ENCODE results near the gene SYTL2. TPM values are rescaled to one million over a fixed set of nuclear protein-coding genes. Genes with fewer than 3 reads are reported as not detected.

Gene SYTL2
- total RNA-seq, 1 donor from 2014 or later, result 4.7 TPM

DNA sequence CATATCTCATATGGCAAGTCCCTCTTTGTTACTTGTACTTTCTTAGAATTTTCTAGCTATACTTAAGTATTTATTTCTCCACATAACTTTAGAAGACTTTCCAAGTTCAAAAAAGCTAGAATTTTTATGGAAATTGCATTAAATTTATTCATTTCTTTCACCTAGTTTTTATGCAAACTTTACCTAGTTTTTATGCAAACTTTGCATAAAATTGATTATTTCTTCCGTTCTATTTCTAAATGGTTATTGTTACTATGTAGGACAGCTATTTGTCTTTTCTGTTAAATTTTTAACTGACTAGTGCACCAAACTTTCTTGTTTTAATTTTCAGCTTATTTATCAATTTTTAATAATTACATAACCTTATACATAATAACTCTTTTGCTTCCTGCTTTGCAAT lies 142.8 kb downstream of the SYTL2 start:
- Mint-ChIP-seq H3K9me3 (ENCODE audit: low read depth) (peaks cover 4% of the 10 kb centered on the region), H3K27ac (no peak overlapping the region), H3K27me3 (no peaks in the 10 kb centered on the region), H3K4me1 (ENCODE audit: low read depth) (peaks cover 7% of the 10 kb centered on the region), H3K4me3 (ENCODE audit: low read depth) (no peak overlapping the region), H3K36me3 (ENCODE audit: insufficient read depth) (peaks cover 6% of the 10 kb centered on the region)
- no peak for DNase-seq (ENCODE audit: low spot score, unreplicated experiment)
- TF ChIP-seq, protein P1, sequence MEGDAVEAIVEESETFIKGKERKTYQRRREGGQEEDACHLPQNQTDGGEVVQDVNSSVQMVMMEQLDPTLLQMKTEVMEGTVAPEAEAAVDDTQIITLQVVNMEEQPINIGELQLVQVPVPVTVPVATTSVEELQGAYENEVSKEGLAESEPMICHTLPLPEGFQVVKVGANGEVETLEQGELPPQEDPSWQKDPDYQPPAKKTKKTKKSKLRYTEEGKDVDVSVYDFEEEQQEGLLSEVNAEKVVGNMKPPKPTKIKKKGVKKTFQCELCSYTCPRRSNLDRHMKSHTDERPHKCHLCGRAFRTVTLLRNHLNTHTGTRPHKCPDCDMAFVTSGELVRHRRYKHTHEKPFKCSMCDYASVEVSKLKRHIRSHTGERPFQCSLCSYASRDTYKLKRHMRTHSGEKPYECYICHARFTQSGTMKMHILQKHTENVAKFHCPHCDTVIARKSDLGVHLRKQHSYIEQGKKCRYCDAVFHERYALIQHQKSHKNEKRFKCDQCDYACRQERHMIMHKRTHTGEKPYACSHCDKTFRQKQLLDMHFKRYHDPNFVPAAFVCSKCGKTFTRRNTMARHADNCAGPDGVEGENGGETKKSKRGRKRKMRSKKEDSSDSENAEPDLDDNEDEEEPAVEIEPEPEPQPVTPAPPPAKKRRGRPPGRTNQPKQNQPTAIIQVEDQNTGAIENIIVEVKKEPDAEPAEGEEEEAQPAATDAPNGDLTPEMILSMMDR (IDR thresholded peaks at IDR 0.05; ENCODE audit: unreplicated experiment), result no peak

DNA sequence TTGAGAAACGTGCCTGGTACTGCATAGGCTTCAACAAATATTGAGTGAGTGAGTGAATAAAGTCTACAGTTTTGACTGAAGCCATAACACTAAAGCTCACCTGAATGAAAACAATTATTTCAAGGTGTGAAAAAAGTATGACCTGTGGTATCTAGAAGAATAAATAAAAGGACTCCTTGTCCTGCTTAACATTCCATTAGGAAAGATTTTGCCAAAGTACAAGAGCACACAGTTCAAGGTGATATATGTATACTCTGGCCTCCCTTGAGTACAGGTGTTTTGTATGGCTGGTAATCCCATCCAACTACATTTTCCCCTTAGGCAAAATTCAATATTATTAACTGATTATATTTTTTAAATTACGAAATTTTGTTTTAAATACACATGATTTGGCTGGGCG lies 144.3 kb downstream of the SYTL2 start:
- Mint-ChIP-seq H3K4me3 (ENCODE audit: low read depth) (no peak overlapping the region), H3K9me3 (ENCODE audit: low read depth) (peaks cover 4% of the 10 kb centered on the region), H3K36me3 (ENCODE audit: insufficient read depth) (peaks cover 6% of the 10 kb centered on the region), H3K4me1 (ENCODE audit: low read depth) (peaks cover 15% of the 10 kb centered on the region), H3K27ac (no peak overlapping the region), H3K27me3 (no peaks in the 10 kb centered on the region)
- no peak for DNase-seq (ENCODE audit: low spot score, unreplicated experiment)
- TF ChIP-seq, protein P1 (IDR thresholded peaks at IDR 0.05; ENCODE audit: unreplicated experiment), result no peak

DNA sequence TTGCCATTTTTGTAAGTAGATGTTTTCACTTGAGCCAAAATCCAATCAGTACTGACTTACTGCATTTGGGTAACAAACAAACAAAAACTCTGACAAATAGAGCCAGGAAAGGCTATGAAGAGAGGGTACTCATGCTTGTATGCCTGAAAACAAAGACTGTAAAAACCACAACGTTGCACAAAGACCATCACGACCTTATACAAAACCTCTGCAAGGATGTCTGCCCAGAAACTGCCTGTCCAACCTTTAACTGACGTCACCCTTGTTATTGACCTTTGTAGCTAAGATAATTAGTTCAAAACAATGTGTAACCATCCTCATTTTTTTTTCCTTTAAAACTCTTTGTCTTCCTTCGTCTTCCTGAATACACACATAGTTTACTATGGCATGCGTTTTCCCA lies 145.2 kb downstream of the SYTL2 start:
- Mint-ChIP-seq H3K27ac (peak overlapping the region; percentile 98), H3K4me3 (ENCODE audit: low read depth) (peak overlapping the region; percentile 100), H3K4me1 (ENCODE audit: low read depth) (peaks cover 24% of the 10 kb centered on the region), H3K9me3 (ENCODE audit: low read depth) (peaks cover 1% of the 10 kb centered on the region), H3K36me3 (ENCODE audit: insufficient read depth) (peaks cover 10% of the 10 kb centered on the region), H3K27me3 (no peaks in the 10 kb centered on the region)
- TF ChIP-seq, protein P1 (IDR thresholded peaks at IDR 0.05; ENCODE audit: unreplicated experiment), result no peak
- no peak for DNase-seq (ENCODE audit: low spot score, unreplicated experiment)

DNA sequence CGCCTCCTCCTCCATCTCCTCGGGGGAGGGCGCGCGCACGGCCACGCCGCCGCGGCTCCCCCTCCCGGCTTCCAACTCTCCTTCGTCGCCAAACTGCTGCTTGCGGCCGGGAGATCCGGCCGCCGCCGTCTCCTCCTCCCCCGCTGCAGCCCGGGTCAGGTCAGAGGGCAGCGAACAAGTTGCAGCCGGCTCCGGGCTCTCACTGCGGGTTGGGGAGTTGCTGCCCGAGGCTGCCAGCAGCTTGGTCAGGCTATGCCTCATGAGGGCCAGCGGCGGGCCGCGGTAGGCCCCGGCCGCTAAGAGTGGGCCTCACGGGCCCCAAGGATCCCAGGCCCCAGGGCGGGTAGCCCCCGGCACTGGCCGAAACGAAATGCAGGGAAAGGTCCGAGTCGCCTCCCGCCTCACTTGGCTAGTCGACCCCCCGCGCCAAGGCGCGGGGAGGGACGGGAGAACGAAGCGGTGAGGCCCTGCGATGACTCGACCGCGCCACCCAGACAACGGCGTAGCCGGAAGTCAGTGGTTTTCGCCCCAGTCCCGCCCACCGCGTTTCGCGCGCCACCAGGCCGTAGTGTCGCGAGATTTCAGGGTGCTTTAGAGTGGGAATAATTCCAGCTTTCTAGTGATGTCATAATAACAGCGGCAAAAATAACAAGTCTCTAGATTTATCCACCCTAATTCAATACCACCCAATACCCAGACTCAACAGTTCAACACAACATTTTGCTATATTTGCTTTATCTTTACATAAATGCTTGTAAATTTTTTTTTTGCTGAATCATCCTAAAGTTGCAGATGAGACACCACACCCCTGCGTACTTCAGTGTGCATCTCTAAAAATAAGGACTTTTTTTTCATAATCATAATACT lies 146.1 kb downstream of the SYTL2 start, which contains the start of gene CREBZF:
TSS of gene CREBZF (minus strand) at position 515 of the 867 bp plus-strand sequence. CDS start at position 261, 254 bp downstream.
- H3K9me3 Mint-ChIP-seq (ENCODE audit: low read depth), result no peaks in the 10 kb centered on the region
- peak within 1 kb of the TSS; percentile 100 for H3K4me3 Mint-ChIP-seq (ENCODE audit: low read depth)
- peaks cover 15% of the 10 kb centered on the region for H3K36me3 Mint-ChIP-seq (ENCODE audit: insufficient read depth)
- DNase-seq (ENCODE audit: low spot score, unreplicated experiment), result peak; percentile 87
- TF ChIP-seq, protein P1 (IDR thresholded peaks at IDR 0.05; ENCODE audit: unreplicated experiment), result no peak
- peaks cover 27% of the 10 kb centered on the region for H3K4me1 Mint-ChIP-seq (ENCODE audit: low read depth)
- no peaks in the 10 kb centered on the region for H3K27me3 Mint-ChIP-seq
- peak within 1 kb of the TSS; percentile 98 for H3K27ac Mint-ChIP-seq

DNA sequence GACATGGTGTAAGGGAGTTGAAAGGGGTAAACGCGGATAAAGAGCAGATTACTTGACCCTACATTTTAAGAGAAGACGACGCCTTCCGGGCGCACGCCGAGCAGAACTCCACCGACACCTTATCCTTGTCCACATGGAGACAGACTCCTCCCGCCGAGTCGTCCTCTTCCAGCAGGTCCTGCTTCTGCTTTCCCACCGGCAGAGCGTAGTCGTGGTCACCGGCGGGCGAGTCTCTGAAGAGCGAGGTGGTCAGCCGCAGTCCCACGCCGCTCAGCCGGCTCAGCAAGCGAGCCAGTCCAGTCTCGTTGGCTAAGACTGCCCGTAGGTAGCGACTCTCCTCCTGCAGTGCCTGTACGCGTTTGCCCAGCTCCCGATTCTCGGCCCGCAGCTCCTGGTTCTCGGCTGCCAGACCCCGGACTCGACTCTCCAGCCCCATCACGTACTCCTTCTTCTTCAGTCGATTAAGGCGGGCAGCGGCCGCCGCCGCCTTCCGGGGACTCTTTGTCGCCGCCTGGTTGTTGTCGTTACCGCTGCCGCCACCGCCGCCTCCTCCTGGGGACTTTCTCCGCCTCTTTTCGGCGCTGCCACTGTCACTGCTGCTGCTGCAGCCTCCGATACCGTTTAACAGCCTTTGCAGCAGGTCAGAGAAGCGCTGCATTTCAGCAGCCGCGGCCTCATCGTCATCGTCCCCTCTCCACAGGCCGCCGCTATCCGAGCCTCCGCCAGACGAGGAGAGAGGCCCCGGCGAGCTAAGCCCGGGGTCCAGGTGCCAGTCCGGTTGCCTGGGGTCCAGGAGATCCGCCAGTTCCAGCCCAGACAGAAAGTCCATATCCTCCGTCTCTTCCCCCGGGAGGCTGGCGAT lies 147.0 kb downstream of the SYTL2 start:
- Mint-ChIP-seq H3K27ac (peak overlapping the region; percentile 98), H3K27me3 (no peaks in the 10 kb centered on the region), H3K36me3 (ENCODE audit: insufficient read depth) (peaks cover 19% of the 10 kb centered on the region), H3K4me3 (ENCODE audit: low read depth) (peak overlapping the region; percentile 100), H3K9me3 (ENCODE audit: low read depth) (no peaks in the 10 kb centered on the region), H3K4me1 (ENCODE audit: low read depth) (peaks cover 31% of the 10 kb centered on the region)
- peak; percentile 62 for DNase-seq (ENCODE audit: low spot score, unreplicated experiment)
- TF ChIP-seq, protein P1 (IDR thresholded peaks at IDR 0.05; ENCODE audit: unreplicated experiment), result peak; percentile 58

Data from progenitor cell of endocrine pancreas (in vitro differentiated cells).